BLaER1 treated with 17β-estradiol and CSF1 and Interleukin-3, amounts not matched to agents 10 nM and 100 nM (cell line): ENCODE measurements around the gene SLC25A22.

Experiments
- H3K27ac ChIP-seq, 11 experiments: shearing (Covaris generic); formaldehyde crosslinking; 2 replicates each; pipeline ENCODE4 v1.8.1; 2022
- H3K27me3 ChIP-seq, 11 experiments: shearing (Covaris generic); formaldehyde crosslinking; 2 replicates each; pipeline ENCODE4 v1.8.1; 2022
- H3K36me3 ChIP-seq, 11 experiments: shearing (Covaris generic); formaldehyde crosslinking; 2 replicates each; pipeline ENCODE4 v1.8.1; 2022
- H3K4me1 ChIP-seq, 10 experiments: shearing (Covaris generic); formaldehyde crosslinking; 2 replicates each; pipeline ENCODE4 v1.8.1; 2022
- H3K4me2 ChIP-seq, 11 experiments: shearing (Covaris generic); formaldehyde crosslinking; 2 replicates each; pipeline ENCODE4 v1.8.1; 2022
- H3K4me3 ChIP-seq, 10 experiments: shearing (Covaris generic); formaldehyde crosslinking; 2 replicates each; pipeline ENCODE4 v1.8.1; 2022
- H3K9ac ChIP-seq, 11 experiments: shearing (Covaris generic); formaldehyde crosslinking; 2 replicates each; pipeline ENCODE4 v1.8.1; 2022
- H3K9me3 ChIP-seq, 11 experiments: shearing (Covaris generic); formaldehyde crosslinking; replicated peaks in 1 of 11; 2 replicates each; pipeline ENCODE4 v1.8.1; 2022
- H4K20me1 ChIP-seq, 11 experiments: shearing (Covaris generic); formaldehyde crosslinking; 2 replicates each; pipeline ENCODE4 v1.8.1; 2022
- Cebpa-rat ChIP-seq, 11 experiments: shearing (Covaris generic); IDR thresholded peaks; 2 replicates each; pipeline ENCODE4 v1.8.1; 2022

The SLC25A22 gene

DNA sequence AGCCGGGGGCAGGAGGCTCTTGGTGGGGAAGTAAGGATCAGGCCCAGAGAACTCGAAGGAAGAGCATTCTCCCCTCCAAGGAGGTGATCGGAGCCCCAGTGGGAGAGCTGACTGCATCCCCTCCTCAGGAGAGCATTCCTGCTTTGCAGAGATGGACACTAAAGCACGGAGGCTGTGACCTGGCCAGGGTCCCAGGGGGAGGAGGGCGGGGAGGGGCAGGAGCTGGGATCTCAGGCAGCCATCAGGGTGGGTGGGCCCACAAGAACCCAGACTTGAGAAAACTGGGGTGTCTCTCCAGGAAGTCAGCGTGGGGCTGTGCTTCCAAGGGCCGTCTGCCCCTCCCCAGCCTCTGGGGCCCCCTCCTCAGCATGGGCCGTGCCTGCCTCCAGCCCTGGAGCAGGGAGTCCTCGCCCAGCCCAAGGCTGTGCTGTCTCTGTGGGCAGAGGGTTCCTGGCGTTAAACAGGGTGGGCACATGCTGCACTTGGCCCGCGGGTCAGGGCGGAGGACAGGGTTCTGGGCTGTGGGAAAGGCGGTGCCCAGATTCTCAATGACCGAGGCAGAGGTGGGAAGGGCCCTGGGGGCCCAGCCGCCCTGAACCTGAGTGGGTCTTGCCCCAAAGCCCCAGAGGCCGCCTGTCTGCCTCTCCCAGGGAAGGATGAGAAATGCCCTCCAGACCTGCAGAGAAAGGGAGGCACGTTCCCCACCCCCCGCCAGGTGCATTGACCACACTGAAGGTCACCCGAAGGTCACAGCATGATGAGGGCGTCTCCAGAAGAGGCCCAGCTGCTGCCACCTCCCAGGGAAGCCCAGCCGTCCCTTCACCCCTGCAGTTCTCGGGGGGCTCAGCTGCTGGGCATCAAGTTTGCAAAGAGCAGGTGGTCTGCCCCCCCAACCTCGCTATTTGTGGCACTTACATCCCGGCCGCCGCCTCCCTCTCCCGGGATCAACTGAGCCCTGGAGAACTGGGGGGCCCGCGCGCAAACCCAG is 8.8 kb downstream of the SLC25A22 start:
- Histone ChIP-seq H3K27ac (peak overlapping the region in 4 of 11 experiments; percentile 28 to 42 (median 38); a peak in 5 of 22 replicates), H3K27me3 (no peaks in the 10 kb centered on the region), H3K9ac (peak overlapping the region in 4 of 11 experiments; percentile 9 to 40 (median 28); a peak in 7 of 22 replicates), H3K4me1 (peaks cover 6 to 56% (median 40%) of the 10 kb centered on the region in 10 experiments; a peak in 19 of 20 replicates), H3K4me2 (peak overlapping the region in 9 of 11 experiments; percentile 22 to 64 (median 50); a peak in 13 of 22 replicates), H3K9me3 (no peaks in the 10 kb centered on the region), H3K4me3 (no peak overlapping the region), H4K20me1 (peaks cover 0 to 84% (median 43%) of the 10 kb centered on the region in 11 experiments; a peak in 14 of 22 replicates), H3K36me3 (peaks cover 13 to 35% (median 31%) of the 10 kb centered on the region in 11 experiments; a peak in 20 of 22 replicates)
- TF ChIP-seq Cebpa-rat (IDR thresholded peaks at IDR 0.05): no peak

DNA sequence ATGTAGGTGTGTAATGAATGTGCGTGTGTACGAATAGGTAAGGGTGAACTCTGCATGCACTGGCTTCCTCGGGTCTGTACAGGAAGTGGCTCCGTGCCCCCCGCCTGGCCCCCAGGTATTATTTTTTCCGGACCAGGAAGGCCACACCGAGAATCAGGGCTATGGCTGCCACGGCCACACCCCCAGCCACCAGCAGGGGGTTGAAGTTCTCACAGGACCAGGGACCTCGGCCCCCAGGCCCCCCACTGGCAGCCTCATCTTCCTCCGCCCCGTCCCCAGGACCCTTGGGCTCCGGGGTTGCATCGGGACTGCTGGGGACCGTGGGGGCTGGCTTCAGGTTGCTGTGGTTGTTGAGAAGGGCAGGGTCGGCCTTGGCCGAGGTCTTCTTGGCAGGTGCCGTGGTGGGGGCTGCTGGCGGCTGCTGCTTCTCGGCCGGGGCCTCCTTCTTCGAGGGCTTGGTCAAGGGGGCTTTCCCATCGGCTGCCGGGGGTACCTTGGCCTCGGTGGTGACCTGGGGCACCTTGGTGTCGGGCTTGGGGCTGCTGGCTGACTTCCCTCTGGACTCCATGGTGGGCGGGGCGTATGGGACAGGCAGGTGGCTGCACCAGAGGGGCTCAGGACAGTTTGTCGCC is 10.0 kb downstream of the SLC25A22 start:
- no peak for TF ChIP-seq Cebpa-rat (IDR thresholded peaks at IDR 0.05)
- Histone ChIP-seq H3K4me1 (peaks cover 4 to 65% (median 44%) of the 10 kb centered on the region in 10 experiments; a peak in 19 of 20 replicates), H3K4me3 (no peak overlapping the region), H3K4me2 (peak overlapping the region; percentile 15 to 64 (median 50)), H4K20me1 (peaks cover 0 to 83% (median 34%) of the 10 kb centered on the region in 11 experiments; a peak in 13 of 22 replicates), H3K9me3 (no peaks in the 10 kb centered on the region), H3K36me3 (peaks cover 9 to 35% (median 22%) of the 10 kb centered on the region in 11 experiments; a peak in 21 of 22 replicates), H3K27me3 (no peaks in the 10 kb centered on the region), H3K27ac (no peak overlapping the region), H3K9ac (peak overlapping the region in 7 of 11 experiments; percentile 9 to 26 (median 23); a peak in 6 of 22 replicates)

DNA sequence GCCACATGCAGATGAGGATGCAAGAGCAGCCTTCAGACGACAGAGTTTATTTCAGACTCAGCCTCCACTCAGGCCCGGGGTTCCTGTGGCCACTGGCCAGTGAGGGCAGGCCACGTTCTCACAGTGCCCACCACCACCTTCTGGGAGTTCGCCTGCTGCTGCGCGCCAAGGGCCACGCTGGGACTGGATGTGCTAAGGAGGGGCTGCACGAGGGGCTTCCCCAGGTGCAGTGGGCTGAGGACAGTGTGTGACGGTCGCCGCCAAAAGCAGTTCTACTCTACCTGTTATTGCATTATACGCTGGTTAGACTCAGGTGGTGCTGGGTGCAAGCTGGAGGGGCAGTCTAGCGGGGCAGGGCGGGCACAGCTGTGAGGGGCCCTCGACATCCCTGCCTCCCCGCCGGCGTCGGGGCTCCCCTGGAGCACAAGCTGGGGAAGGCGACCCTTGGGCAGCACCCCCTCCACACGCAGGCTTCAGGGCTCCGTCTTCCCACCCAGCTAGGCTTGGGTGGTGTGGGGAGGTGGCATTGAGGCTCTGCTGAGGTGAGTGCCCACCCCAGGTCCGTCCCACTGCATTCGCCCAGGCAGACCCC is 10.9 kb downstream of the SLC25A22 start:
- H3K4me2 ChIP-seq: peak overlapping the region; percentile 15 to 64 (median 50); a peak in 13 of 22 replicates
- no peak overlapping the region for H3K27ac ChIP-seq
- H3K27me3 ChIP-seq: no peaks in the 10 kb centered on the region
- no peak overlapping the region for H3K4me3 ChIP-seq
- H3K9me3 ChIP-seq: no peaks in the 10 kb centered on the region
- H3K9ac ChIP-seq: 0 out of 22 replicates have a peak overlapping the region, but pooled peaks of 5 of the 11 experiments have one; percentile 9 to 26 (median 19)
- H4K20me1 ChIP-seq: peaks cover 0 to 86% (median 34%) of the 10 kb centered on the region in 11 experiments; a peak in 15 of 22 replicates
- TF ChIP-seq Cebpa-rat (IDR thresholded peaks at IDR 0.05): no peak
- peaks cover 6 to 35% (median 16%) of the 10 kb centered on the region in 11 experiments; a peak in 21 of 22 replicates for H3K36me3 ChIP-seq
- peaks cover 11 to 75% (median 53%) of the 10 kb centered on the region in 10 experiments for H3K4me1 ChIP-seq

DNA sequence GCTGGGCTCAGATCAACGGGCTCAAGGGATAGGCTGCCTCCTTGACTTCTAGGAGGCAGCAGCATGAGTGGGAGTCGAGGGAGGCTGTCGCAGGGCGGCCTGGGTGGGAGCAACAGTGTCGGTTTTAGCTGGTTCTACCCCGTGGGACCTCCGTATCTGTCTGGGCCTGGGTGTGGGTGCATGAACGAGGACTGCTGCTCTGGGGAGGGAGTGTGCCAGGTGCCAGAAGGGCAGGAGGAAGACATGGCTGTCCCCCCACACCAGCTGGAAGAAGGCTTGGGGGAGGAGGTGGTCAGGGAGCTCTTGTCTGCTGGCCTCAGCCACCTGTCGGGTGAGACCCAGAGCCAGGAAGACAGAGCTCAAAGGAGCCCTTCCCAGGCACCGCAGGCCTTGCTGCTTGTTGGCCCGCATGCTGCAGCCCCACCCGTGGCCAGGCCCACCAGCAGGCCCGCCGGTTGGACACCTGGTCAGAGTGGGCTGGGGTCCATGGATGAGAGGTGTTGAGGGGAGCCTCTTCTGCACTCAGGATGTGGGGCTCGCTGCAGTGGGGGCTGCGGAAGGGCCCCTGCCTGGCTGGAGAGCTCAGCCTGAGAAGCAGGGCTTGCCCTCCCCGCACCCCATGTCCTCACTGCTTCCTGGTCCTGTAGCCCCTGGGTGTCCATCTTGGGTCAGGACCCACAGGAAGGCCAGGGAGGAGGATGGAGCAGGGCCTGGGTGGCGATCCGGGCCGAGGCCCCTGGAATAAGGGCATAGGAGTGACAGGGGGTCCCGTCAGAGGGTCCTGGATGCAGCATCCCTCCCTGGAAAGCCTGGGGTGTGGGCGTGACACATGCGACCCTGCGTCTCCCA is 11.6 kb downstream of the SLC25A22 start:
- H3K9ac ChIP-seq: no peak overlapping the region; a peak in 2 of 22 replicates
- no peak overlapping the region for H3K4me3 ChIP-seq
- peaks cover 0 to 27% (median 9%) of the 10 kb centered on the region in 11 experiments; a peak in 18 of 22 replicates for H3K36me3 ChIP-seq
- H3K4me1 ChIP-seq: peaks cover 11 to 82% (median 60%) of the 10 kb centered on the region in 10 experiments
- no peaks in the 10 kb centered on the region for H3K27me3 ChIP-seq
- H4K20me1 ChIP-seq: peaks cover 0 to 86% (median 31%) of the 10 kb centered on the region in 11 experiments; a peak in 15 of 22 replicates
- peak overlapping the region in 3 of 11 experiments; percentile 8 to 19 (median 10); a peak in 4 of 22 replicates for H3K4me2 ChIP-seq
- H3K27ac ChIP-seq: no peak overlapping the region
- TF ChIP-seq Cebpa-rat (IDR thresholded peaks at IDR 0.05): no peak
- H3K9me3 ChIP-seq: no peaks in the 10 kb centered on the region

DNA sequence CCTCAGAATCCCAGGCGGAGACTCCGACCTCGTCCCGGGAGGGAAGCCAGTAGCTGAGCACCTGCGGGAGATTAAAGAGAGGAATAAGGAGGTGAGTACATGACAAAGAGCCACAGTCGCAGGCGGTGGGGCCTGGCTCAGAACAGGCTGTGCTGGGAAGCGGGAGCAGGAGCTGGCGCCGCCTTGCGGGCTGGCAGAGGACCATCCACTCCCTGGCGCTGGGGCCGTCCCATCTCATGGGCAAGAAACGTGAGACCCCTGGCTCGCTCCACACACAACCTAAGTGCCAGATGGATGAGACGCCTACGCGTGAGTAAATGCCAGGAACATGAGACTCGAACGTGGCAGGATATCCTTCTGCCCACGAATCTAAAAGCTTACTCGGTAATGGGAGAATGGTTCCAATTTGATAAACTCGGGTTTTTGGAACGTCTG is 14.5 kb downstream of the SLC25A22 start:
- Histone ChIP-seq H3K9me3 (no peaks in the 10 kb centered on the region), H3K36me3 (peaks cover 3 to 33% (median 19%) of the 10 kb centered on the region in 11 experiments; a peak in 17 of 22 replicates), H3K27ac (no peak overlapping the region), H3K9ac (peak overlapping the region in 4 of 11 experiments; percentile 0 to 40 (median 18); a peak in 4 of 22 replicates), H3K4me3 (no peak overlapping the region), H4K20me1 (peaks cover 0 to 87% (median 41%) of the 10 kb centered on the region in 11 experiments; a peak in 18 of 22 replicates), H3K4me2 (peak overlapping the region in 9 of 11 experiments; percentile 8 to 41 (median 28); a peak in 13 of 22 replicates), H3K4me1 (peaks cover 39 to 92% (median 75%) of the 10 kb centered on the region in 10 experiments), H3K27me3 (no peaks in the 10 kb centered on the region)
- TF ChIP-seq Cebpa-rat (IDR thresholded peaks at IDR 0.05): no peak

DNA sequence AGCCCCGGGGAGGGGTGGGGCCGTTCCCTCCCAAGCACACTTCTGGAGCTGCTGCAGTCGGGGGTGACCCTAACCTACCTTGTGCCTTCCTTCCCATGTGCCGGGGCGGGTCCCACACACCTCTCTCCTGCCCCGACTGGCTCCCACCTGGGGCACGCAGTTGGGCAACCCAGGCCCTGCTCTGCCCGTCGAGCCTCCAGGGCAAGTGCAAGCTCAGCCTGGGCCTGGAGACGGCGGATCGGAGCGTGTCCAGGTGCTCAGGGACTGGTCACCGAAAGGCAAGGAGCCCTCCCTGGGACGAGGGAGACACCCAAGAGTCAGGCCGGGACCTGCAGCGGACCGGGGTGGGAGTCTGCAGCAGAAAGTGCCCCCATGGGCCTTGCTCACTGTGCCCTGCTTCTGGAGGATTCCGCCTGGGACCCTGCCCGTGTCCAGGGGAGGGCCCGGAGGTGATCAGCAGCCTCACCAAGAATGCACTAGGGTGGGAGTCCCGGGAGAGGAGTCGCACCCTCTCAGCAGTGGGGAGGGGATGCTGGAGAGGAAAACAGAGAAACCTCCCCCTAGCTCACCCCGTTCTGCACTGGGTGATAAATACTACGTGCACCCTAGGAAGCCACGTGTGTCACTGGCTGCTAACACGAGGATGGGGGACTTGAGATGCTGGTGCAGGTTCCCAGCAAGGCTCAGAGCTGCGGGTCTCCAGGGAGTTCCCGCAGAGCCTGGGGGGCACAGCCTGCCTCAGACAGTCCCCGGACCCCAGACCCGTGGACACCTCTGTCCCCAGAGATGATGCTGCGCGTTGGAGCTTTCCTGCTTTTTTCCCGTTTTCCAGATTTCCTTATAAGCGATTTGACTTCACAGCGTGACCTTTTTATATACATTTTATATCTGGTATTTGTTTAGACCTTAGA is 15.6 kb downstream of the SLC25A22 start:
- TF ChIP-seq Cebpa-rat (IDR thresholded peaks at IDR 0.05): no peak
- Histone ChIP-seq H4K20me1 (peaks cover 0 to 80% (median 41%) of the 10 kb centered on the region in 11 experiments; a peak in 18 of 22 replicates), H3K36me3 (peaks cover 3 to 33% (median 19%) of the 10 kb centered on the region in 11 experiments; a peak in 17 of 22 replicates), H3K27me3 (no peaks in the 10 kb centered on the region), H3K9me3 (no peaks in the 10 kb centered on the region), H3K4me2 (peak overlapping the region in 10 of 11 experiments; percentile 8 to 97 (median 24); a peak in 13 of 22 replicates), H3K4me3 (no peak overlapping the region), H3K27ac (no peak overlapping the region), H3K9ac (peak overlapping the region in 7 of 11 experiments; percentile 5 to 50 (median 35); a peak in 7 of 22 replicates), H3K4me1 (peaks cover 42 to 88% (median 71%) of the 10 kb centered on the region in 10 experiments)
